ENCODE measurements around the gene PSMD11.

Gene PSMD11

GRCh38 chr17:32504166-32504990 lies 60.1 kb downstream of the PSMD11 start:
- Histone ChIP-seq H4K12ac (ENCODE audit: low read depth, low read length) (no peak overlapping the region), H2BK5ac (ENCODE audit: low read depth, low read length, poor library complexity) (no peak overlapping the region), H3K23ac (ENCODE audit: low read length) (no peak overlapping the region), H3K9ac (ENCODE audit: low read length) (no peak overlapping the region), H3K79me2 (ENCODE audit: control insufficient read depth, insufficient read depth, low read length, poor library complexity) (no peaks in the 10 kb centered on the region), H3K4me3 (ENCODE audit: low read depth, low read length) (no peak overlapping the region), H3K18ac (ENCODE audit: low read length) (no peak overlapping the region), H3K4me2 (ENCODE audit: low read length) (no peak overlapping the region), H3K4ac (ENCODE audit: low read depth, low read length) (no peak overlapping the region), H3K27me3 (ENCODE audit: insufficient read depth, low read length) (no peaks in the 10 kb centered on the region), H2AFZ (ENCODE audit: insufficient read depth, low read length, poor library complexity) (no peak overlapping the region), H3K79me1 (ENCODE audit: low read length) (no peaks in the 10 kb centered on the region), H4K91ac (ENCODE audit: low read depth, low read length) (no peak overlapping the region), H3K4me1 (ENCODE audit: control insufficient read depth in 1 of 2, insufficient read depth in 2 of 2, low read length in 2 of 2) (no peaks in the 10 kb centered on the region), H2BK12ac (ENCODE audit: low read length) (no peak overlapping the region), H3K9me3 (ENCODE audit: insufficient read depth, low read depth, low read length) (no peaks in the 10 kb centered on the region), H3K27ac (ENCODE audit: low read depth, low read length) (no peak overlapping the region), H4K8ac (ENCODE audit: low read depth, low read length) (no peak overlapping the region), H3K14ac (ENCODE audit: low read length) (no peak overlapping the region), H2AK5ac (ENCODE audit: low read length) (no peak overlapping the region), H3K36me3 (ENCODE audit: control insufficient read depth in 1 of 2, insufficient read depth in 2 of 2, low read length in 2 of 2) (no peaks in the 10 kb centered on the region), H2BK120ac (ENCODE audit: insufficient read depth, low read length, poor library complexity) (no peak overlapping the region)
- WGBS (ENCODE audit: extremely low coverage, insufficient coverage, insufficient read length) = no CpG with 5 or more reads among the region's 18 CpGs
- DNase-seq = no peak

GRCh38 chr17:32508926-32509325 lies 64.6 kb downstream of the PSMD11 start:
- no peak overlapping the region for H3K27ac ChIP-seq (ENCODE audit: low read depth, low read length)
- H4K8ac ChIP-seq (ENCODE audit: low read depth, low read length) = no peak overlapping the region
- H3K23ac ChIP-seq (ENCODE audit: low read length) = no peak overlapping the region
- H2AK5ac ChIP-seq (ENCODE audit: low read length) = no peak overlapping the region
- no peak overlapping the region for H4K12ac ChIP-seq (ENCODE audit: low read depth, low read length)
- no peak overlapping the region for H3K18ac ChIP-seq (ENCODE audit: low read length)
- H3K9ac ChIP-seq (ENCODE audit: low read length) = no peak overlapping the region
- no peaks in the 10 kb centered on the region for H3K79me1 ChIP-seq (ENCODE audit: low read length)
- H3K4me1 ChIP-seq (ENCODE audit: control insufficient read depth in 1 of 2, insufficient read depth in 2 of 2, low read length in 2 of 2) = no peaks in the 10 kb centered on the region
- no peaks in the 10 kb centered on the region for H3K36me3 ChIP-seq (ENCODE audit: control insufficient read depth in 1 of 2, insufficient read depth in 2 of 2, low read length in 2 of 2)
- no peaks in the 10 kb centered on the region for H3K79me2 ChIP-seq (ENCODE audit: control insufficient read depth, insufficient read depth, low read length, poor library complexity)
- H2BK12ac ChIP-seq (ENCODE audit: low read length) = no peak overlapping the region
- H3K9me3 ChIP-seq (ENCODE audit: insufficient read depth, low read depth, low read length) = no peaks in the 10 kb centered on the region
- H2BK5ac ChIP-seq (ENCODE audit: low read depth, low read length, poor library complexity) = no peak overlapping the region
- H2AFZ ChIP-seq (ENCODE audit: insufficient read depth, low read length, poor library complexity) = no peak overlapping the region
- H3K4me2 ChIP-seq (ENCODE audit: low read length) = no peak overlapping the region
- no peak overlapping the region for H3K4ac ChIP-seq (ENCODE audit: low read depth, low read length)
- no peak overlapping the region for H3K4me3 ChIP-seq (ENCODE audit: low read depth, low read length)
- no peak overlapping the region for H2BK120ac ChIP-seq (ENCODE audit: insufficient read depth, low read length, poor library complexity)
- H3K27me3 ChIP-seq (ENCODE audit: insufficient read depth, low read length) = no peaks in the 10 kb centered on the region
- H4K91ac ChIP-seq (ENCODE audit: low read depth, low read length) = no peak overlapping the region
- H3K14ac ChIP-seq (ENCODE audit: low read length) = no peak overlapping the region
- WGBS (ENCODE audit: extremely low coverage, insufficient coverage, insufficient read length) = no CpG with 5 or more reads among the region's 5 CpGs
- DNase-seq = no peak

GRCh38 chr17:32510466-32510865 lies 66.2 kb downstream of the PSMD11 start:
- H2AK5ac ChIP-seq (ENCODE audit: low read length) = no peak overlapping the region
- no peaks in the 10 kb centered on the region for H3K79me2 ChIP-seq (ENCODE audit: control insufficient read depth, insufficient read depth, low read length, poor library complexity)
- no peak overlapping the region for H3K14ac ChIP-seq (ENCODE audit: low read length)
- no peak overlapping the region for H3K18ac ChIP-seq (ENCODE audit: low read length)
- H3K4me3 ChIP-seq (ENCODE audit: low read depth, low read length) = no peak overlapping the region
- H3K4ac ChIP-seq (ENCODE audit: low read depth, low read length) = no peak overlapping the region
- H3K9me3 ChIP-seq (ENCODE audit: insufficient read depth, low read depth, low read length) = no peaks in the 10 kb centered on the region
- no peak overlapping the region for H4K91ac ChIP-seq (ENCODE audit: low read depth, low read length)
- no peak overlapping the region for H2BK12ac ChIP-seq (ENCODE audit: low read length)
- H2BK120ac ChIP-seq (ENCODE audit: insufficient read depth, low read length, poor library complexity) = no peak overlapping the region
- H3K4me1 ChIP-seq (ENCODE audit: control insufficient read depth in 1 of 2, insufficient read depth in 2 of 2, low read length in 2 of 2) = no peaks in the 10 kb centered on the region
- H3K79me1 ChIP-seq (ENCODE audit: low read length) = no peaks in the 10 kb centered on the region
- WGBS (ENCODE audit: extremely low coverage, insufficient coverage, insufficient read length) = no CpG with 5 or more reads among the region's 7 CpGs
- H3K36me3 ChIP-seq (ENCODE audit: control insufficient read depth in 1 of 2, insufficient read depth in 2 of 2, low read length in 2 of 2) = no peaks in the 10 kb centered on the region
- H4K12ac ChIP-seq (ENCODE audit: low read depth, low read length) = no peak overlapping the region
- no peak overlapping the region for H3K27ac ChIP-seq (ENCODE audit: low read depth, low read length)
- H3K9ac ChIP-seq (ENCODE audit: low read length) = no peak overlapping the region
- no peak overlapping the region for H2AFZ ChIP-seq (ENCODE audit: insufficient read depth, low read length, poor library complexity)
- H4K8ac ChIP-seq (ENCODE audit: low read depth, low read length) = no peak overlapping the region
- no peak overlapping the region for H3K4me2 ChIP-seq (ENCODE audit: low read length)
- no peak overlapping the region for H3K23ac ChIP-seq (ENCODE audit: low read length)
- DNase-seq = no peak
- H2BK5ac ChIP-seq (ENCODE audit: low read depth, low read length, poor library complexity) = no peak overlapping the region
- H3K27me3 ChIP-seq (ENCODE audit: insufficient read depth, low read length) = no peaks in the 10 kb centered on the region

GRCh38 chr17:32512328-32512727 lies 68.0 kb downstream of the PSMD11 start:
- no peak overlapping the region for H2BK12ac ChIP-seq (ENCODE audit: low read length)
- no peak overlapping the region for H4K12ac ChIP-seq (ENCODE audit: low read depth, low read length)
- H2BK5ac ChIP-seq (ENCODE audit: low read depth, low read length, poor library complexity) = no peak overlapping the region
- no peaks in the 10 kb centered on the region for H3K79me1 ChIP-seq (ENCODE audit: low read length)
- H3K4me2 ChIP-seq (ENCODE audit: low read length) = no peak overlapping the region
- DNase-seq = no peak
- H2BK120ac ChIP-seq (ENCODE audit: insufficient read depth, low read length, poor library complexity) = no peak overlapping the region
- no peaks in the 10 kb centered on the region for H3K36me3 ChIP-seq (ENCODE audit: control insufficient read depth in 1 of 2, insufficient read depth in 2 of 2, low read length in 2 of 2)
- H2AFZ ChIP-seq (ENCODE audit: insufficient read depth, low read length, poor library complexity) = no peak overlapping the region
- H3K27ac ChIP-seq (ENCODE audit: low read depth, low read length) = no peak overlapping the region
- H3K79me2 ChIP-seq (ENCODE audit: control insufficient read depth, insufficient read depth, low read length, poor library complexity) = no peaks in the 10 kb centered on the region
- no peak overlapping the region for H3K4me3 ChIP-seq (ENCODE audit: low read depth, low read length)
- no CpG with 5 or more reads among the region's 2 CpGs for WGBS (ENCODE audit: extremely low coverage, insufficient coverage, insufficient read length)
- no peak overlapping the region for H3K9ac ChIP-seq (ENCODE audit: low read length)
- no peak overlapping the region for H2AK5ac ChIP-seq (ENCODE audit: low read length)
- no peak overlapping the region for H4K91ac ChIP-seq (ENCODE audit: low read depth, low read length)
- no peaks in the 10 kb centered on the region for H3K4me1 ChIP-seq (ENCODE audit: control insufficient read depth in 1 of 2, insufficient read depth in 2 of 2, low read length in 2 of 2)
- H3K14ac ChIP-seq (ENCODE audit: low read length) = no peak overlapping the region
- H3K27me3 ChIP-seq (ENCODE audit: insufficient read depth, low read length) = no peaks in the 10 kb centered on the region
- H3K4ac ChIP-seq (ENCODE audit: low read depth, low read length) = no peak overlapping the region
- H3K9me3 ChIP-seq (ENCODE audit: insufficient read depth, low read depth, low read length) = no peaks in the 10 kb centered on the region
- H4K8ac ChIP-seq (ENCODE audit: low read depth, low read length) = no peak overlapping the region
- H3K23ac ChIP-seq (ENCODE audit: low read length) = no peak overlapping the region
- no peak overlapping the region for H3K18ac ChIP-seq (ENCODE audit: low read length)

All from trophoblast cell (in vitro differentiated cells and primary cell).